GM10248 (cell line): ENCODE data around the gene ZNF850.
"Not testable (repeated sequence)": the region's sequence is repeated elsewhere in the genome, so short reads cannot be mapped to it uniquely, and the experiment has no call there.

Experiments
- CTCF ChIA-PET: fragments of 300-600 bp; sonication (Branson Sonifier 250); formaldehyde crosslinking; extraction: SDS; loops from one replicate; lab custom pipeline; 2021; ENCODE audit warnings: antibody characterized with exemption; lab: Yijun Ruan, JAX
- POLR2A ChIA-PET: fragments of 350-650 bp; sonication (Branson Sonifier 250); formaldehyde crosslinking; extraction: SDS; loops from one replicate; lab custom pipeline; 2020; ENCODE audit warnings: antibody characterized with exemption; lab: Yijun Ruan, JAX
- DNase-seq: peaks from one replicate; pipeline ENCODE4 v3.0.0; 2012; ENCODE audit errors: extremely low spot score
- CTCF ChIP-seq: IDR thresholded peaks from 2 replicates; pipeline ENCODE4 v1.5.1; 2012; ENCODE audit warnings: mild to moderate bottlenecking, low read depth; ENCODE audit errors: extremely low read depth, missing control alignments, control extremely low read depth

Gene ZNF850

DNA sequence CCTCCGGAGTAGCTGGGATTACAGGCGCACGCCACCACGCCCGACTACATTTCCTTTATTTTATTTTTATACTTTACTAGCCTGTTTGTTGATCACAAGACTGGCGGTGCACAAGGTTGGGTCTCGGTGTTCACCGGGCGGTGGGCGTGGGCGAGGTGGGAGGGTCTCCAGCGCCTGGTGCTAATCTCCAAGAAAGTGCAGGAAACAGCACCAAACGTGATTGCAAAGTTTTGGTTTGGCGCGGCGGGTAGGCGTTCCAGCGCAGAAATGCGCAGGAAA is 24.0 kb upstream of the ZNF850 start:
- POLR2A ChIA-PET = no interaction called here
- no peak for TF ChIP-seq CTCF
- CTCF ChIA-PET = no interaction called here
- no peak for DNase-seq

DNA sequence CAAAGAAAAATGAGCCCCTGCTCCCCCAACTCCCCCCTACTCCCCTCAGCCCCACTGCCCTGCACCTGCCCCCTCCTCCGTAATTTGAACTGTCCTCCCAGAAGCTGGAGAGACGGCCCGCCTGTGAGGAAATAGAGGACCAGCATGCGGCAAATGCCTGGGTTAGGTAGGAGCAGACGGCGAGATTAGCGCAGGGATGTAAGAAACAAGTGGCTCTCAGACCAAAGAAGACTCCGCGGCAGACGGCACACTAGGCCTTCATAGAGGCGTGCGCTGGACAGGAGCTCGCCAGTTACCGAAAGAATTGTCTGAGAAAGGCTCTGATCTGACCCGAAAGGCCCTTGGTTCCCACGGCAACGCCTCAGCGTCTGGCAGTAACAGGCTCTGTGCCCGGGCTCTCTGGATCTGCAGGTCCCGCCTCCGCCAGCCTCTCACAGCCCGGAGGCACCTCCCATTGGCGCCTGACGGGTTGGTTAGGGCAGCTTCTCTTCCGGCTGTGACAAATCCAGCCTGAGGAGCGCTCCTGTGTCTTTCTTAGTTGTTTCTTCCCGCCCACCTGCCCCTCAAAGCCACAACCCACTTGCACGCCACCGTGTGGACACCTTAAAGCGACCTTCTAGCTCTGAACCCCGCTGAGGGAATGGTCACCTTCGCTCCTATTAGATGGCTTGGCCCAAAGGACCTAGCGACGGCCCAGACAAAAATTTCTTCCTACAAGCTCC is 19.0 kb upstream of the ZNF850 start:
- DNase-seq, CTCF ChIA-PET, POLR2A ChIA-PET: not testable (repeated sequence)

GRCh38 chr19:36775768-36776167 is 3.2 kb upstream of the ZNF850 start:
- TF ChIP-seq CTCF = no peak
- CTCF ChIA-PET = no interaction called here
- no peak for DNase-seq
- POLR2A ChIA-PET = no interaction called here

- ChIA-PET POLR2A (interaction anchor here (0.7 to 1.0 kb wide), 2 partner anchors 77 to 244 kb away, joined by 3 read pairs; partner anchors contain the start of gene ZNF260), CTCF (interaction anchor here (1.1 kb wide), 1 partner anchor 67 kb away, joined by 3 read pairs; no protein-coding TSS in a partner anchor)
- no peak for TF ChIP-seq CTCF
- DNase-seq = no peak
These were observed 594 bp upstream of the ZNF850 start for GRCh38 chr19:36773223-36773579.

DNA sequence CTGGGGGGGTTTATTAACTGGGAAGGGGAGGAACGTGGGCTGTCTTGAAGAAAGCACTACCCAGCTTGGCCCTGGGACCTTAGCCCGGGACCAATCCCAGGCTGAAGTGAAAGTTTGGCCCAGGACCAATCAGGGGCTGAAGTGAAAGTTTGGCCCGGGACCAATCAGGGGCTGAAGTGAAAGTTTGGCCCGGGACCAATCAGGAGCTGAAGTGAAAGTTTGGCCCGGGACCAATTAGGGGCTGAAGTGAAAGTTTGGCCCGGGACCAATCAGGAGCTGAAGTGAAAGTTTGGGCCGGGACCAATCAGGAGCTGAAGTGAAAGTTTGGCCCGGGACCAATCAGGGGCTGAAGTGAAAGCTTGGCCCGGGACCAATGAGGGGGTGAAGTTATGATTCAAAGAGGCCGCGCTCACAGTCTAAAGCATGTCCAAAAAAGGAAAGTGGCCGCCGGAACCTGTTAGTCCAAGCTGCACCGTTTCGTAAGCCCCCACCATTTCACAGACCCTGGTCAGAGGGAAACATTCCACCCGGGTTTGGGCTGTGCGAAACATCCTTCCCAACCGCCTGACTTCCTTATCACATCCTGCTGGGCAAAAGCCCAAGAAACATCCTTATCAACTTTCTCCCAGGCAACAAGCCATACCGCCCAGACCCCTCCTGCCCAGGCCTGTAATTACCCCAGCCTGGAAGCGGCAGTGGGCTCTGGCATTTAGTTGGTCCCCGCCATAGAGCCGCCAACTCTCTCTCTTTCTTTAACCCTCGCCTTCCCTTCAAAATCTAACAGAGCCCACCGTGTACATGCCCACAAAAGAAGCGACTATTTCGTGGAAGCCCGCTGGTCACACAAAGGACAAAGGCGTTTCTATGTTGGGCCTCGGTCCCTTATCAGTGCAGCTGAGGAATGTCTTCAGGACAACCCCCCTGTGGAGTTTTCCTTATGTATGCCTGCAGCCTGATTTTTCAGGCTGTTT is 1.1 kb downstream of the ZNF850 start:
- peak; percentile 59 for DNase-seq
- no peak for TF ChIP-seq CTCF
- ChIA-PET CTCF (interaction anchor here (0.8 kb wide), 1 partner anchor 13 kb away, joined by 3 read pairs; no protein-coding TSS in a partner anchor), POLR2A (no interaction called here)

- ChIA-PET POLR2A (no interaction called here), CTCF (no interaction called here)
- DNase-seq = no peak
These were observed 22.4 kb downstream of the ZNF850 start for GRCh38 chr19:36750066-36750691.

DNA sequence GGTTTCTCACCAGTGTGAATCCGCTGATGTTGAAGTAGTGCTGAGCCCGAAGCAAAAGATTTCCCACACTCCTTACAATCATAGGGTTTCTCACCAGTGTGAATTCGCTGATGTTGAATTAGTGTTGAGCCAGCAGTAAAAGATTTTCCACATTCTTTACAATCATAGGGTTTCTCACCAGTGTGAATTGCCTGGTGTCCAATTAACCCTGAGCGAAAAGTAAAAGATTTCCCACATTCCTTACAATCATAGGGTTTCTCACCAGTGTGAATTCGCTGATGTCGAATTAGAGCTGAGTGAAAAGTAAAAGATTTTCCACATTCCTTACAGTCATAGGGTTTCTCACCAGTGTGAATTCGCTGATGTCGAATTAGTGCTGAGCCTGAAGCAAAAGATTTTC is 23.0 kb downstream of the ZNF850 start:
- POLR2A ChIA-PET, DNase-seq, CTCF ChIA-PET: not testable (repeated sequence)

More at GRCh38 chr19:36750066-36750691, 22.4 kb downstream of the ZNF850 start:
- no peak for TF ChIP-seq CTCF
